GM23248 (cell line): ENCODE data around the gene EPN2.

Experiments used
- EZH2 ChIP-seq: fragments of 200-600 bp; sonication (generic); IDR thresholded peaks from 2 replicates; pipeline ENCODE4 v1.6.1; 2018; ENCODE audit warnings: antibody characterized with exemption, mild to moderate bottlenecking; ENCODE audit not compliant: insufficient read depth, poor library complexity, severe bottlenecking
- EZH2phosphoT487 ChIP-seq: fragments of 200-600 bp; sonication (generic); IDR thresholded peaks from 2 replicates; pipeline ENCODE4 v1.6.1; 2018; ENCODE audit warnings: antibody characterized with exemption, moderate library complexity, mild to moderate bottlenecking, low read depth; ENCODE audit not compliant: insufficient read depth

DNA sequence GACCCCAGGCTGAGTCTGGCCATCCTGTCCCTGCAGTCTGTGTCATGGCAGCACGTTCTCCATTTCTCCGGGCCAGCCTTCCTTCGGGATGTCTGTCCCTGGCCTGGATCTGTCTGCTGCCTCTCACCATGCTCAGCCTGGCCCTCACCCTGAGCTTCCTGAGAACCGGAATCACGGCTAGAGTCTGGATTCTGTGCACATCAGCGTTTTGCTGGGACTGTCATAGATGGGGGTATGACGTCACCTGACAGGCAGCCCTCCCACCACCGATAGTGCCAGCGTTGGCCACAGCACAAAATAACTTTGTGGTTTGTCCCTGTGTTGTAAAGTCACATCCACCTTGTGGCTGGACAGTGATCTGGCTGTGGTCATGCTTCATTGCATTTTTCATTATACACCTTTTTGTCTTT is 66.2 kb downstream of the EPN2 start:
- TF ChIP-seq EZH2 (no peak), EZH2phosphoT487 (no peak)
